GM19025 (cell line): ENCODE measurements around the gene ATF1.
"Not testable (repeated sequence)": the region's sequence is repeated elsewhere in the genome, so short reads cannot be mapped to it uniquely, and the experiment has no call there.

Source experiments
- ATAC-seq: cut with Tn5 transposase; IDR thresholded peaks from one replicate; pipeline ENCODE4 v1.9.1; 2021; ENCODE audit warnings: mild to moderate bottlenecking, low read depth, moderate library complexity; ENCODE audit not compliant: unreplicated experiment

ATF1 gene

GRCh38 chr12:50751948-50752721, 11.8 kb upstream of the ATF1 start:
- no peak for ATAC-seq

- no peak for ATAC-seq
Measured at GRCh38 chr12:50753232-50753769, 10.6 kb upstream of the ATF1 start.

- ATAC-seq: peak; percentile 34
Measured at GRCh38 chr12:50764286-50765094, 589 bp downstream of the ATF1 start.

- ATAC-seq: no peak
Measured at GRCh38 chr12:50765095-50765911, 1.4 kb downstream of the ATF1 start.

GRCh38 chr12:50768391-50768790, 4.5 kb downstream of the ATF1 start:
- ATAC-seq: no peak

GRCh38 chr12:50768813-50769212, 4.9 kb downstream of the ATF1 start:
- ATAC-seq: not testable (repeated sequence)

- ATAC-seq: no peak
Measured at GRCh38 chr12:50771409-50771808, 7.5 kb downstream of the ATF1 start.

GRCh38 chr12:50772470-50772869, 8.6 kb downstream of the ATF1 start:
- no peak for ATAC-seq

- ATAC-seq: no peak
Measured at GRCh38 chr12:50772877-50773276, 9.0 kb downstream of the ATF1 start.

GRCh38 chr12:50775251-50775650, 11.3 kb downstream of the ATF1 start:
- no peak for ATAC-seq

GRCh38 chr12:50776749-50777728, 13.1 kb downstream of the ATF1 start:
- no peak for ATAC-seq

GRCh38 chr12:50778663-50779590, 15.0 kb downstream of the ATF1 start:
- ATAC-seq: no peak

- no peak for ATAC-seq
Measured at GRCh38 chr12:50780013-50780412, 16.1 kb downstream of the ATF1 start.

GRCh38 chr12:50784501-50784900, 20.6 kb downstream of the ATF1 start:
- no peak for ATAC-seq

GRCh38 chr12:50785406-50786001, 21.6 kb downstream of the ATF1 start:
- ATAC-seq: no peak

GRCh38 chr12:50786498-50787231, 22.8 kb downstream of the ATF1 start:
- ATAC-seq: no peak

GRCh38 chr12:50787618-50788017, 23.7 kb downstream of the ATF1 start:
- no peak for ATAC-seq
